ENCODE measurements around the gene DOCK11. TPM values are rescaled to one million over a fixed set of nuclear protein-coding genes. Genes with fewer than 3 reads are reported as not detected.

The DOCK11 gene
- total and polyA plus RNA-seq, 12 donors, result 1.3 to 9.4 (median 3.0) TPM

- DNase-seq, result no peak
- Histone ChIP-seq H3K4me1 (peaks cover 0 to 10% (median 0%) of the 10 kb centered on the region in 9 donors), H3K9me3 (no peaks in the 10 kb centered on the region), H3K27ac (no peak overlapping the region), H3K36me3 (no peaks in the 10 kb centered on the region), H3K4me3 (no peak overlapping the region), H3K27me3 (peaks cover 0 to 27% (median 0%) of the 10 kb centered on the region in 7 donors)
- intact Hi-C loops (cut with DNase I), result loop anchor here in 1 of 10 donors (10.0 kb wide), 1 partner anchor 111 kb away; no protein-coding TSS in a partner anchor
- TF ChIP-seq CTCF (IDR thresholded peaks at IDR 0.05), result no peak
- WGBS, 2 donors, result 94 to 95% methylated on average over 3 of the region's 3 CpGs
- no peak for ATAC-seq
Measured at GRCh38 chrX:118493653-118494297, 1.8 kb upstream of the DOCK11 start.

- ATAC-seq, result peak; percentile 20 to 67 (median 50)
- peaks cover 0 to 38% (median 0%) of the 10 kb centered on the region in 7 donors for H3K27me3 ChIP-seq
- no peak for TF ChIP-seq CTCF (IDR thresholded peaks at IDR 0.05)
- intact Hi-C loops (cut with DNase I), result loop anchor here in 1 of 10 donors (10.0 kb wide), 1 partner anchor 109 kb away; no protein-coding TSS in a partner anchor
- no peaks in the 10 kb centered on the region for H3K36me3 ChIP-seq
- peak; percentile 12 to 54 for DNase-seq
- peak overlapping the region; percentile 38 to 72 (median 62) for H3K4me3 ChIP-seq
- H3K4me1 ChIP-seq, result peaks cover 0 to 21% (median 0%) of the 10 kb centered on the region in 9 donors
- WGBS, 2 donors, result 1% methylated on average over 40 to 75 of the region's 81 CpGs
- no peaks in the 10 kb centered on the region for H3K9me3 ChIP-seq
- H3K27ac ChIP-seq, result peak overlapping the region in 9 of 10 donors; percentile 58 to 92 (median 71)
Measured at GRCh38 chrX:118495958-118496762, 545 bp downstream of the DOCK11 start.

- Histone ChIP-seq H3K4me1 (peaks cover 0 to 26% (median 0%) of the 10 kb centered on the region in 9 donors), H3K4me3 (peak overlapping the region; percentile 38 to 72 (median 62)), H3K27ac (peak overlapping the region in 8 of 10 donors; percentile 65 to 92 (median 74)), H3K27me3 (peaks cover 0 to 38% (median 0%) of the 10 kb centered on the region in 7 donors), H3K9me3 (no peaks in the 10 kb centered on the region), H3K36me3 (no peaks in the 10 kb centered on the region)
- 7 to 8% methylated on average over 10 to 13 of the region's 13 CpGs for WGBS, 2 donors
- ATAC-seq (peak in 2 of 8 donors; percentile 7 to 8), DNase-seq (no peak)
- intact Hi-C loops (cut with DNase I), result loop anchor here in 1 of 10 donors (10.0 kb wide), 1 partner anchor 108 kb away; no protein-coding TSS in a partner anchor
- no peak for TF ChIP-seq CTCF (IDR thresholded peaks at IDR 0.05)
Measured at GRCh38 chrX:118496763-118497079, 1.1 kb downstream of the DOCK11 start.

- DNase-seq, result no peak
- Histone ChIP-seq H3K4me1 (peaks cover 0 to 29% (median 0%) of the 10 kb centered on the region in 9 donors), H3K36me3 (no peaks in the 10 kb centered on the region), H3K27ac (peak overlapping the region in 3 of 10 donors; percentile 76 to 92 (median 78)), H3K9me3 (no peaks in the 10 kb centered on the region), H3K27me3 (peaks cover 0 to 38% (median 0%) of the 10 kb centered on the region in 7 donors), H3K4me3 (peak overlapping the region in 6 of 10 donors; percentile 62 to 72 (median 64))
- 56 to 63% methylated on average over 7 of the region's 7 CpGs for WGBS, 2 donors
- ATAC-seq, result no peak
- intact Hi-C loops (cut with DNase I), result loop anchor here in 1 of 10 donors (10.0 kb wide), 1 partner anchor 108 kb away; no protein-coding TSS in a partner anchor
- no peak for TF ChIP-seq CTCF (IDR thresholded peaks at IDR 0.05)
Measured at GRCh38 chrX:118497180-118497818, 1.7 kb downstream of the DOCK11 start.

Data from heart right ventricle (tissue), 16 donors.